Measurements from ENCODE around the gene AKR1B1.

AKR1B1 gene

GRCh38 chr7:134407311-134407710, 51.6 kb downstream of the AKR1B1 start:
- DNase-seq: no peak

DNA sequence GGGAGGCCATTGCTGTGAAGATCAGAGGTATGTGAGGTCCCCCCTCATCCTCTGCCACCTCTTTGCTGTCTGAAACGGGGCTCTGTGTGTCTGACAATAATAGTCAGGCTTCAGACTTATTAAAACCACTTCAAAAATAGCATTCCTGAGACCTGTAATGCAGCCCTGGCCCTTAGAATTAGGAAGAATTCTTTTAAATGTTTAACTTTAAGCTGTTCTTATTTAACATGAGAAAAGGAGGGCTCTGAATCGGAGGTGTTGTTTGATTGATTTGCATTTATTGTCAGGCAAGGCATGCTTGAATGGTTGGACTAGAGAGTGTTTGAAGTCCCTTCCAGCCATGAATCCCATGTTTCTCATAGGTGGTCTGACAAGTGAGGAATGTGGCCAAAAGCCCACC, 52.5 kb downstream of the AKR1B1 start:
- no peak for DNase-seq

DNA sequence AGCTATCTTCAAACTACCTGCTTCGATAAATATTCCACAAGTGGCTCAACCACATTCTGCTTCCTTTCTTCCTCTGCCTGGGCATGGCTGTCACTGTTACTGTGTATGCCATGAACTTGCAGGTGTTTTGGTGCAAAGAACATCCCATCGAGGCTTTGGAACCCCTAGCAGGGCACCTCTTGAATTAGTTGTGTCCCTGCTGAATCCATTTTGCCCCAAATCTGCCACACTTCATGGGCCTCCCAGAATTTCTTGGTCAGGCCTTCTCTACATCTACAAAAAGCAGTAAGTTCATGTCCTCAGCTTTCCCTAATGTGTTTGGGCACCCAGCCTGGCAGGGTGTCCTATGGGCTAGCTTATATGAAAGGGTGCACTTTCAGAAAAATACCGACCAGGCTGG, 53.6 kb downstream of the AKR1B1 start:
- DNase-seq: no peak

DNA sequence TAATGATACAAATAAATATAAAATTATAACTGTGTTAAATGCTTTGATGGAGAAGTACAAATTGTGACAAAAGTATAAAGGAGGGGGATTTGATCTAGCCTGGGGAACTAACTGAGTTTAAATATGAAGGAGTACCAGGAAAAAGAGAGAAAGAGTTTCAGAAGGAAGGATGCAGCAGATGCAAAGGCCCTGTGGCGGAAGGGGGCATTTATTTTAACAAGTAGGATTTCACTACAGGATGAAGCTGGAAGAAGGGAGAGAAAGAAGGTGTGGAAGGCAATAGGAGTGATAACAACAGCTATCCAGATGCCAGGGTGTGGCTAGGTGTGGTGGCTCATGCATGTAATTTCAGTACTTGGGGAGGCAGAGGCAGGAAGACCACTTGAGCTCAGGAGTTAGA, 55.8 kb downstream of the AKR1B1 start:
- no peak for DNase-seq

DNA sequence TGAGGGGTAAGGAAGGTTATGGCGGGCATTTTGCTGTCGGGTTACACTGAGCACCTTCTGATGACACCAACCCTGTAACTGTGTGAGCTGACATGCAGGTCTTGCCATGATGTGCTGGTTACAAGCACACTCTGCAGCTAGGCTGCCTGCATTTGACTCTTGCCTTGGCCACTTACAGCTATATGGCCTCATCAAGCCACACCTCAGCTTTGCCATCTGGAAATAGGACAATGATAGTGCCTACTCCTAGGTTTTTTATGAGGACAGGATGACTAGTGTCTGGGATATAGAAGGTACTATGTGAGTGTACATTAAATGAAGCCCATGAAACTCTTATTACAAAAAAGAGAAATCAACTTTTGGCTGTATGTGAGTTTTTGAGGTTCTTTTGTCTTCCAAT, 58.0 kb downstream of the AKR1B1 start:
- no peak for DNase-seq

- no peak for DNase-seq
These were observed 62.9 kb downstream of the AKR1B1 start for GRCh38 chr7:134396031-134396430.

- DNase-seq: no peak
These were observed 63.3 kb downstream of the AKR1B1 start for GRCh38 chr7:134395604-134396003.

DNA sequence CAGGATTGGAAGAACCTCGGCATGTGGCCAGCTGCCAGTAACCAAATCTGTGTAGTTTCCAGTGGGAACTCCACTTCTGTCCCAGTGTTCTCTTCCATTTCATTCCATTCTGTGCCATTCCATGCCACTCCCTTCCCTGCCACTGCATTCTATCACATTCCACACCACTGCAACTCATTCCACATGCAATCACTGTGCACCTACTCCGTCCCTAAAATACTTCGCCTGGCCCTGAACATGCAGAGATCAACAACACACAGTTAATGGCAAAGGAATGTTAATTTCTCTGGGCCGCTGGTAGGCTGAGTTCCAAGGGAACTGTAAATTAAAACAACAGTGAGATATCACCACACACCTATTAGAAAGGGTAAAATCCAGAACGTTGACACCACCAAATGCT, 64.8 kb downstream of the AKR1B1 start:
- no peak for DNase-seq
